Measurements from ENCODE around the gene FCGR2B.
"Not testable (repeated sequence)": the region's sequence is repeated elsewhere in the genome, so short reads cannot be mapped to it uniquely, and the experiment has no call there.

GRCh38 chr1:161621181-161622000, 41.6 kb upstream of the FCGR2B start:
- TF ChIP-seq EZH2 (IDR thresholded peaks at IDR 0.05; ENCODE audit: insufficient read depth, low read length), result not testable (repeated sequence)
- TF ChIP-seq, protein P1, sequence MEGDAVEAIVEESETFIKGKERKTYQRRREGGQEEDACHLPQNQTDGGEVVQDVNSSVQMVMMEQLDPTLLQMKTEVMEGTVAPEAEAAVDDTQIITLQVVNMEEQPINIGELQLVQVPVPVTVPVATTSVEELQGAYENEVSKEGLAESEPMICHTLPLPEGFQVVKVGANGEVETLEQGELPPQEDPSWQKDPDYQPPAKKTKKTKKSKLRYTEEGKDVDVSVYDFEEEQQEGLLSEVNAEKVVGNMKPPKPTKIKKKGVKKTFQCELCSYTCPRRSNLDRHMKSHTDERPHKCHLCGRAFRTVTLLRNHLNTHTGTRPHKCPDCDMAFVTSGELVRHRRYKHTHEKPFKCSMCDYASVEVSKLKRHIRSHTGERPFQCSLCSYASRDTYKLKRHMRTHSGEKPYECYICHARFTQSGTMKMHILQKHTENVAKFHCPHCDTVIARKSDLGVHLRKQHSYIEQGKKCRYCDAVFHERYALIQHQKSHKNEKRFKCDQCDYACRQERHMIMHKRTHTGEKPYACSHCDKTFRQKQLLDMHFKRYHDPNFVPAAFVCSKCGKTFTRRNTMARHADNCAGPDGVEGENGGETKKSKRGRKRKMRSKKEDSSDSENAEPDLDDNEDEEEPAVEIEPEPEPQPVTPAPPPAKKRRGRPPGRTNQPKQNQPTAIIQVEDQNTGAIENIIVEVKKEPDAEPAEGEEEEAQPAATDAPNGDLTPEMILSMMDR (IDR thresholded peaks at IDR 0.05; ENCODE audit: insufficient read depth, low read depth, low read length), result not testable (repeated sequence)
